Esophagus (tissue), 2 donors: ENCODE results near the gene RIMBP3C. TPM values are rescaled to one million over a fixed set of nuclear protein-coding genes. Genes with fewer than 3 reads are reported as not detected.
"Not testable (repeated sequence)": the region's sequence is repeated elsewhere in the genome, so short reads cannot be mapped to it uniquely, and the experiment has no call there.

Experiments
- H3K27ac ChIP-seq, 2 donors: one replicate each; pipeline ENCODE4 v1.5.1; 2013; ENCODE audit warnings: low read depth in 2 of 2, mild to moderate bottlenecking in 2 of 2, inconsistent platforms in 1 of 2, low read length in 1 of 2, moderate library complexity in 1 of 2
- H3K27me3 ChIP-seq, 2 donors: one replicate each; pipeline ENCODE4 v1.6.1; 2013; ENCODE audit warnings: low read length in 2 of 2, control low read depth in 1 of 2, mild to moderate bottlenecking in 1 of 2; ENCODE audit not compliant: insufficient read depth in 2 of 2, control insufficient read depth in 1 of 2
- H3K36me3 ChIP-seq, 2 donors: one replicate each; pipeline ENCODE4 v1.6.1; 2013; ENCODE audit warnings: low read length in 1 of 2; ENCODE audit not compliant: control insufficient read depth in 2 of 2, insufficient read depth in 2 of 2
- H3K4me1 ChIP-seq, 2 donors: one replicate each; pipeline ENCODE4 v1.6.1; 2013; ENCODE audit warnings: low read length in 1 of 2; ENCODE audit not compliant: control insufficient read depth in 2 of 2, insufficient read depth in 2 of 2
- H3K4me3 ChIP-seq, 2 donors: one replicate each; pipeline ENCODE4 v1.5.1; 2013; ENCODE audit warnings: low read length in 2 of 2, mild to moderate bottlenecking in 2 of 2, low read depth in 1 of 2, moderate library complexity in 1 of 2
- H3K9me3 ChIP-seq, 2 donors: one replicate each; pipeline ENCODE4 v1.6.1; 2013; ENCODE audit warnings: mild to moderate bottlenecking in 2 of 2, low read depth in 1 of 2, low read length in 1 of 2, moderate library complexity in 1 of 2; ENCODE audit not compliant: control insufficient read depth in 2 of 2, insufficient read depth in 1 of 2
- WGBS, 2 donors: extraction: QIAGEN DNeasy Blood & Tissue Kit; methylation state at CpG; one replicate each; pipeline ENCODE4 v1.1.7; 2013; 5-methylcytosine and 5-hydroxymethylcytosine counted together
- polyA plus RNA-seq, 2 donors: library from polyadenylated mRNA; stranded (reverse); fragments of 200-250 nt; gene quantifications; one replicate each; pipeline ENCODE4 v1.2.3, GENCODE V29; 2013
- donor health status: healthy with polysubstance abuse.
- donor health status: Bipolar disorder and iron deficiency.

Gene RIMBP3C
- polyA plus RNA-seq, 2 donors, result 0.01 to 0.02 TPM

GRCh38 chr22:21590809-21591641 is 39.8 kb upstream of the RIMBP3C start:
- WGBS, 2 donors, result 66 to 67% methylated on average over 9 of the region's 9 CpGs
- Histone ChIP-seq H3K27me3 (no peaks in the 10 kb centered on the region), H3K9me3 (no peaks in the 10 kb centered on the region), H3K4me1 (peaks cover 7 to 9% of the 10 kb centered on the region in 2 donors), H3K36me3 (peaks cover 20 to 26% of the 10 kb centered on the region in 2 donors), H3K4me3 (no peak overlapping the region), H3K27ac (peak overlapping the region in 1 of 2 donors; percentile 26)

GRCh38 chr22:21589396-21589795 is 38.1 kb upstream of the RIMBP3C start:
- Histone ChIP-seq H3K27me3 (no peaks in the 10 kb centered on the region), H3K9me3 (no peaks in the 10 kb centered on the region), H3K4me1 (peaks cover 7 to 9% of the 10 kb centered on the region in 2 donors), H3K27ac (no peak overlapping the region), H3K36me3 (peaks cover 11 to 19% of the 10 kb centered on the region in 2 donors), H3K4me3 (no peak overlapping the region)
- WGBS, 2 donors, result 88 to 90% methylated on average over 8 of the region's 8 CpGs

GRCh38 chr22:21587803-21588611 is 36.7 kb upstream of the RIMBP3C start:
- Histone ChIP-seq H3K4me3 (no peak overlapping the region), H3K36me3 (peaks cover 0 to 7% of the 10 kb centered on the region in 2 donors), H3K4me1 (peaks cover 11 to 15% of the 10 kb centered on the region in 2 donors), H3K27me3 (no peaks in the 10 kb centered on the region), H3K27ac (no peak overlapping the region), H3K9me3 (no peaks in the 10 kb centered on the region)
- 58 to 67% methylated on average over 4 of the region's 4 CpGs for WGBS, 2 donors

GRCh38 chr22:21585389-21585788 is 34.1 kb upstream of the RIMBP3C start:
- Histone ChIP-seq H3K27ac (no peak overlapping the region), H3K4me1 (peaks cover 8 to 9% of the 10 kb centered on the region in 2 donors), H3K4me3 (no peak overlapping the region), H3K27me3 (no peaks in the 10 kb centered on the region), H3K9me3 (no peaks in the 10 kb centered on the region), H3K36me3 (peaks cover 0 to 2% of the 10 kb centered on the region in 2 donors)
- 82 to 84% methylated on average over 2 of the region's 2 CpGs for WGBS, 2 donors

- no peaks in the 10 kb centered on the region for H3K9me3 ChIP-seq
- peaks cover 0 to 4% of the 10 kb centered on the region in 2 donors for H3K36me3 ChIP-seq
- 54 to 57% methylated on average over 10 of the region's 10 CpGs for WGBS, 2 donors
- H3K4me3 ChIP-seq, result no peak overlapping the region
- peak overlapping the region; percentile 14 to 61 for H3K27ac ChIP-seq
- peaks cover 12% of the 10 kb centered on the region in 2 donors for H3K4me1 ChIP-seq
- H3K27me3 ChIP-seq, result no peaks in the 10 kb centered on the region
Observed at GRCh38 chr22:21582801-21583740, 31.8 kb upstream of the RIMBP3C start.

GRCh38 chr22:21581009-21581713 is 29.9 kb upstream of the RIMBP3C start:
- peaks cover 12% of the 10 kb centered on the region in 2 donors for H3K4me1 ChIP-seq
- H3K9me3 ChIP-seq, H3K36me3 ChIP-seq, H3K4me3 ChIP-seq, H3K27me3 ChIP-seq, H3K27ac ChIP-seq: not testable (repeated sequence)
- 94 to 95% methylated on average over 10 of the region's 10 CpGs for WGBS, 2 donors

GRCh38 chr22:21580623-21581007 is 29.4 kb upstream of the RIMBP3C start:
- not testable (repeated sequence) for H3K4me3 ChIP-seq, H3K27me3 ChIP-seq, H3K36me3 ChIP-seq, H3K9me3 ChIP-seq, H3K27ac ChIP-seq
- peaks cover 12% of the 10 kb centered on the region in 2 donors for H3K4me1 ChIP-seq
- WGBS, 2 donors, result 93 to 94% methylated on average over 9 of the region's 9 CpGs

- 48 to 57% methylated on average over 6 of the region's 6 CpGs for WGBS, 2 donors
- Histone ChIP-seq H3K27me3 (no peaks in the 10 kb centered on the region), H3K36me3 (peaks cover 0 to 6% of the 10 kb centered on the region in 2 donors), H3K4me1 (peaks cover 12% of the 10 kb centered on the region in 2 donors), H3K4me3 (no peak overlapping the region), H3K9me3 (no peaks in the 10 kb centered on the region), H3K27ac (no peak overlapping the region)
Observed at GRCh38 chr22:21579474-21579851, 28.2 kb upstream of the RIMBP3C start.
